T-cell (primary cell): ENCODE results near the gene EFCAB13. TPM values are rescaled to one million over a fixed set of nuclear protein-coding genes. Genes with fewer than 3 reads are reported as not detected.

Experiments used
- ATAC-seq, 4 experiments: fragments of 200-7000 bp in 3 of 4; fragments of 150-1000 bp in 1 of 4; cut with Tn5 transposase; replicated peaks in 1 of 4; 1 replicate in 3 of 4; 2 replicates in 1 of 4; pipeline ENCODE4 v1.10.0; 2021; ENCODE audit warnings: moderate library complexity in 3 of 4, mild to moderate bottlenecking in 2 of 4, moderate number of reproducible peaks in 1 of 4
- CTCF ChIA-PET, 2 donors: fragments of 300-600 bp; sonication (Branson Sonifier 250); formaldehyde crosslinking; loops; one replicate each; lab custom pipeline; 2022; ENCODE audit warnings: antibody characterized with exemption in 2 of 2; lab: Charles Lee
- POLR2A ChIA-PET, 2 donors: fragments of 300-600 bp; sonication (Branson Sonifier 250); formaldehyde crosslinking; loops; one replicate each; lab custom pipeline; 2022; ENCODE audit warnings: antibody characterized with exemption in 2 of 2; lab: Charles Lee
- DNase-seq, 35 experiments: peaks; one replicate each; pipeline versions ENCODE4 v3.0.0 to v3.0.0-alpha.2; 2013 to 2023
- H3K27ac ChIP-seq: one replicate; pipeline ENCODE4 v1.5.1; 2013; ENCODE audit warnings: low read length
- H3K27me3 ChIP-seq, 2 experiments: replicated peaks in 1 of 2; 1 replicate in 1 of 2; 2 replicates in 1 of 2; pipeline versions ENCODE4 v1.6.1 to v1.7.0; 2013; ENCODE audit warnings: low read length in 1 of 2, mixed read lengths in 1 of 2; ENCODE audit not compliant: control insufficient read depth in 2 of 2, insufficient read depth in 2 of 2; ENCODE audit errors: extremely low read depth in 1 of 2
- H3K36me3 ChIP-seq, 2 donors: 1 replicate in 1 of 2; 2 replicates in 1 of 2; pipeline versions ENCODE4 v1.6.1 to v1.7.0; 2013; ENCODE audit warnings: low read length in 1 of 2; ENCODE audit not compliant: control insufficient read depth in 2 of 2, insufficient read depth in 1 of 2; ENCODE audit errors: extremely low read depth in 1 of 2
- H3K4me1 ChIP-seq, 2 experiments: 1 replicate in 1 of 2; 2 replicates in 1 of 2; pipeline versions ENCODE4 v1.6.1 to v1.7.0; 2013; ENCODE audit warnings: low read length in 2 of 2, mixed read lengths in 1 of 2; ENCODE audit not compliant: insufficient read depth in 2 of 2, control insufficient read depth in 1 of 2; ENCODE audit errors: extremely low read depth in 1 of 2
- H3K4me3 ChIP-seq, 2 donors: 1 replicate in 1 of 2; 2 replicates in 1 of 2; pipeline versions ENCODE4 v1.5.1 to v1.7.0; 2013; ENCODE audit warnings: mild to moderate bottlenecking in 2 of 2, low read length in 1 of 2, moderate library complexity in 1 of 2; ENCODE audit not compliant: control insufficient read depth in 1 of 2; ENCODE audit errors: extremely low read depth in 1 of 2
- H3K9me3 ChIP-seq: 2 replicates; pipeline ENCODE4 v1.7.0; 2013
- H3K27ac Mint-ChIP-seq, 2 donors: one replicate each; pipeline ENCODE4 v1.8.0; 2020 to 2021; ENCODE audit warnings: mild to moderate bottlenecking in 2 of 2, mixed read lengths in 2 of 2
- H3K27me3 Mint-ChIP-seq, 2 donors: one replicate each; pipeline ENCODE4 v1.8.0; 2021 to 2022; ENCODE audit warnings: mixed read lengths in 2 of 2
- H3K36me3 Mint-ChIP-seq: one replicate; pipeline ENCODE4 v1.8.0; 2021; ENCODE audit warnings: mixed read lengths
- H3K4me1 Mint-ChIP-seq, 3 donors: one replicate each; pipeline ENCODE4 v1.8.0; 2020 to 2022; ENCODE audit warnings: mixed read lengths in 3 of 3, mild to moderate bottlenecking in 1 of 3
- H3K4me3 Mint-ChIP-seq, 3 donors: one replicate each; pipeline ENCODE4 v1.8.0; 2020 to 2022; ENCODE audit warnings: mild to moderate bottlenecking in 3 of 3, mixed read lengths in 3 of 3, moderate library complexity in 3 of 3
- H3K9me3 Mint-ChIP-seq, 3 donors: one replicate each; pipeline ENCODE4 v1.8.0; 2020 to 2022; ENCODE audit warnings: mixed read lengths in 3 of 3
- WGBS: methylation state at CpG from one replicate; pipeline ENCODE4 v1.1.5; 2013; ENCODE audit warnings: missing lambda C conversion rate; ENCODE audit not compliant: insufficient coverage; 5-methylcytosine and 5-hydroxymethylcytosine counted together
- total RNA-seq, 35 experiments: library from RNA in 6 of 35; stranded (reverse) in 6 of 35; fragments of 120-200 nt in 1 of 35; gene quantifications; one replicate each; pipeline versions ENCODE4 v1.2.1 to v1.2.4 and lab custom pipeline; 2013 to 2026

Gene EFCAB13
- total RNA-seq, 5 donors from 2014 or later (not counting 1 experiment from before 2014, with no cell fraction given), result 13.4 to 19.1 (median 15.2) TPM

DNA sequence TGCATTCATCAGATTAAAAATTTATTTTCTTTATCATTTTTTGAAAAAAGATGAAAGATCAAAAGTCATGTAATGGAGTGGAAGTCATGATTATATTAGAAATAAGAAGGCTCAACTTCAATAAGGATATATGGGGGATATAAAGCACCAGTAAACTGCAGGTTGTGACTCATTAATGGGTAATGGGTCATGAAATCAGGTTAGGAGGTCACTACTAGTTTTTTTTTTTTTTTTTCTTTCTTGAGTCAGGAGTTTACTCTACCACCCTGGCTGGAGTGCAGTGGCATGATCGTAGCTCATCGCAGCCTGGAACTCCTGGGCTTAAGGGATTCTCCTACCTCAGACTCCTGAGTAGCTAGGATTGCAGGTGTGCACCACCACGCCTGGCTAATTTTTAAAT is 14.3 kb downstream of the EFCAB13 start:
- no peak overlapping the region for H3K27ac Mint-ChIP-seq
- Histone ChIP-seq H3K27ac (no peak overlapping the region), H3K9me3 (no peaks in the 10 kb centered on the region), H3K36me3 (no peaks in the 10 kb centered on the region), H3K4me3 (no peak overlapping the region), H3K4me1 (no peaks in the 10 kb centered on the region), H3K27me3 (no peaks in the 10 kb centered on the region)
- POLR2A ChIA-PET, result no interaction called here
- peaks cover 34% of the 10 kb centered on the region for H3K36me3 Mint-ChIP-seq
- H3K27me3 Mint-ChIP-seq, result no peaks in the 10 kb centered on the region
- no peak overlapping the region for H3K4me3 Mint-ChIP-seq
- DNase-seq (no peak), ATAC-seq (no peak)
- H3K4me1 Mint-ChIP-seq, result no peaks in the 10 kb centered on the region
- CTCF ChIA-PET, result no interaction called here
- WGBS, result no CpG with 5 or more reads among the region's 3 CpGs
- no peaks in the 10 kb centered on the region for H3K9me3 Mint-ChIP-seq

DNA sequence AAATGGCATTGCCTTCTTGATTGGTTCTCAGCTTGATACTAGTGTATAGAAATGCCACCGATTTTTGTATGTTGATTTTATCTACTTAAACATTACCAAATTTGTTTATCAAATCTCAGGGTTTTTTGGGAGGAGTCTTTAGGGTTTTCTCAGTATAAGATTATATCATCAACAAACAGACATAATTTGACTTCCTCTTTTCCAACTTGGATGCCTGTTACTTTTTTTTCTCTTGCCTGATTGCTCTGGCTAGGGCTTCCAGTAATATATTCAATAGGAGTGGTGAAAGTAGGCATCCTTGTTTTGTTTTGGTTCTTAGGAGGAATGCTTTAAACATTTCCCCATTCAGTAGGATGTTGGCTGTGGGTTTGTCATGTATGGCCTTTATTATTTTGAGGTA is 29.1 kb downstream of the EFCAB13 start:
- H3K4me3 ChIP-seq, result no peak overlapping the region
- no peak overlapping the region for H3K27ac Mint-ChIP-seq
- no peak overlapping the region for H3K27ac ChIP-seq
- ATAC-seq, result no peak
- H3K4me1 ChIP-seq, result no peaks in the 10 kb centered on the region
- no peaks in the 10 kb centered on the region for H3K9me3 ChIP-seq
- no peaks in the 10 kb centered on the region for H3K4me1 Mint-ChIP-seq
- DNase-seq, result no peak
- H3K27me3 Mint-ChIP-seq, result no peaks in the 10 kb centered on the region
- H3K4me3 Mint-ChIP-seq, result no peak overlapping the region
- peaks cover 25% of the 10 kb centered on the region for H3K36me3 Mint-ChIP-seq
- CTCF ChIA-PET, result no interaction called here
- no CpG with 5 or more reads among the region's 1 CpG for WGBS
- H3K36me3 ChIP-seq, result no peaks in the 10 kb centered on the region
- no peaks in the 10 kb centered on the region for H3K27me3 ChIP-seq
- POLR2A ChIA-PET, result interaction anchor here in 1 of 2 donors (0.6 kb wide), 1 partner anchor 11 kb away, joined by 3 read pairs; no protein-coding TSS in a partner anchor
- H3K9me3 Mint-ChIP-seq, result no peaks in the 10 kb centered on the region

DNA sequence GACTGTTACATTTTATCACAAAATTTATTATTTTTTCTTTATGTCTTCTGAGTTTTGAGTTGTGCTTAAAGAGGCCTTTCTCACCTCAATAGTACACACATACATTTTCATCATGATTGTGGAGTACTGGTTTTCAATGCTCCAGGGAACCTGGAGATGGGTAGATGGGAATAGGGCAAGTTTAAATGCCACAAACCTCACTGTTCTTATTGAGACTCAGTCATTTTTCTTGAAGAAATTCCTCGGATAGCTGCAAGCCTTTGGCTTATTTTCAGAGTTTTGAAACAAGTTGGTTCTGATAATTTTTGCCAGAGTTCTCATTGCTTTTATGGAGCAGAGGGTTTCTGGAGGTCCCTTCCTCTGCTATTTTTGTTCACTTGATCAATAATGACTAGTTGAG is 34.9 kb downstream of the EFCAB13 start:
- H3K4me3 Mint-ChIP-seq, result no peak overlapping the region
- WGBS, result no CpG with 5 or more reads among the region's 1 CpG
- CTCF ChIA-PET, result no interaction called here
- Histone ChIP-seq H3K36me3 (no peaks in the 10 kb centered on the region), H3K27me3 (no peaks in the 10 kb centered on the region), H3K9me3 (no peaks in the 10 kb centered on the region), H3K27ac (no peak overlapping the region), H3K4me3 (no peak overlapping the region), H3K4me1 (no peaks in the 10 kb centered on the region)
- peaks cover 0 to 1% of the 10 kb centered on the region in 2 donors for H3K27me3 Mint-ChIP-seq
- peaks cover 22% of the 10 kb centered on the region for H3K36me3 Mint-ChIP-seq
- H3K9me3 Mint-ChIP-seq, result no peaks in the 10 kb centered on the region
- POLR2A ChIA-PET, result no interaction called here
- ATAC-seq (no peak), DNase-seq (no peak)
- no peaks in the 10 kb centered on the region for H3K4me1 Mint-ChIP-seq
- no peak overlapping the region for H3K27ac Mint-ChIP-seq

DNA sequence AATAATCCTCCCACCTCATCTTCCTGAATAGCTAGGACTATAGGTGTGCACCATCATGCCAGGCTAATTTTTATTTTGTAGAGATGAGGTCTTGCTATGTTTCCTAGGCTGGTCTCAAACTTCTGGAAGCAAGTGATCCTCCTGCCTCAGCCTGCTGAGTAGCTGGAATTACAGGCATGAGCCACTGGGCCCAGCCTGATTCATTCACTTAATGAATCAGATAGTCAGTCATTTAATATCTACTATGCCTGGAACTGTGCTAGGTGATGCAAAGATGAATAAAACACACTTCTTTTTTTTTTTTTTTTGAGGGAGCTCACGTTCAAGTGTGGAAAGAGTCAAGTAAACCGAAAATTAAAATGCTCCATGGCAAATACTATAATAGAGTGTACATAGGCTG is 39.4 kb downstream of the EFCAB13 start:
- Histone ChIP-seq H3K27me3 (no peaks in the 10 kb centered on the region), H3K4me1 (no peaks in the 10 kb centered on the region), H3K9me3 (no peaks in the 10 kb centered on the region), H3K36me3 (no peaks in the 10 kb centered on the region), H3K27ac (no peak overlapping the region), H3K4me3 (no peak overlapping the region)
- peaks cover 9% of the 10 kb centered on the region for H3K36me3 Mint-ChIP-seq
- no peaks in the 10 kb centered on the region for H3K4me1 Mint-ChIP-seq
- ATAC-seq, result no peak
- no peaks in the 10 kb centered on the region for H3K9me3 Mint-ChIP-seq
- no peak for DNase-seq
- ChIA-PET CTCF (interaction anchor here in 1 of 2 donors (0.6 kb wide), 1 partner anchor 827 kb away, joined by 3 read pairs; no protein-coding TSS in a partner anchor), POLR2A (interaction anchor here in 1 of 2 donors (0.6 kb wide), 1 partner anchor 11 kb away, joined by 3 read pairs; no protein-coding TSS in a partner anchor)
- peaks cover 0 to 1% of the 10 kb centered on the region in 2 donors for H3K27me3 Mint-ChIP-seq
- no CpG with 5 or more reads among the region's 2 CpGs for WGBS
- no peak overlapping the region for H3K27ac Mint-ChIP-seq
- no peak overlapping the region for H3K4me3 Mint-ChIP-seq

DNA sequence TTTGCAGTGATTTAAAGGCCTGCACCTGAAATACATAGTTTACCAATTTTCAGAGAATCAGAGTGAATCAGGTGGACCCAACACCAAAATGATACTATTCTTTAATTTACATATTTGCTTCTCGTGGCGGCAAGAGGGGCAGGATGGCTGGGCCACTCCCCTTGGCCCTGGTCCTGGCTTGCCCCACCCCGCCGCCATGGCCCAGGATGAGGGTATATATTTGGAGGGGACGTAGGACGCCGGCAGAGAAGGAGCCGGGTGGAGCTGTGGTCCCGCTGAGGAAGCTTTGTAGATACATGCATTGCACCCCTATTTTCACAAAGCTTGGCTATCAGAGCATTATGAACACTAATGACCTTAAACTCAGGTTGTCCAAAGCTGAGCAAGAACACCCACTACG is 43.5 kb downstream of the EFCAB13 start:
- Histone ChIP-seq H3K36me3 (no peaks in the 10 kb centered on the region), H3K27me3 (no peaks in the 10 kb centered on the region), H3K9me3 (no peaks in the 10 kb centered on the region), H3K27ac (no peak overlapping the region), H3K4me1 (no peaks in the 10 kb centered on the region), H3K4me3 (no peak overlapping the region)
- ChIA-PET CTCF (no interaction called here), POLR2A (interaction anchor here in 1 of 2 donors (0.9 kb wide), 1 partner anchor 80 kb away, joined by 3 read pairs; no protein-coding TSS in a partner anchor)
- Mint-ChIP-seq H3K4me3 (no peak overlapping the region), H3K36me3 (peaks cover 15% of the 10 kb centered on the region), H3K4me1 (no peaks in the 10 kb centered on the region), H3K9me3 (peaks cover 0 to 4% (median 3%) of the 10 kb centered on the region in 3 donors), H3K27me3 (peaks cover 0 to 2% of the 10 kb centered on the region in 2 donors), H3K27ac (no peak overlapping the region)
- 88% methylated on average over 4 of the region's 10 CpGs for WGBS
- DNase-seq (no peak), ATAC-seq (no peak)

DNA sequence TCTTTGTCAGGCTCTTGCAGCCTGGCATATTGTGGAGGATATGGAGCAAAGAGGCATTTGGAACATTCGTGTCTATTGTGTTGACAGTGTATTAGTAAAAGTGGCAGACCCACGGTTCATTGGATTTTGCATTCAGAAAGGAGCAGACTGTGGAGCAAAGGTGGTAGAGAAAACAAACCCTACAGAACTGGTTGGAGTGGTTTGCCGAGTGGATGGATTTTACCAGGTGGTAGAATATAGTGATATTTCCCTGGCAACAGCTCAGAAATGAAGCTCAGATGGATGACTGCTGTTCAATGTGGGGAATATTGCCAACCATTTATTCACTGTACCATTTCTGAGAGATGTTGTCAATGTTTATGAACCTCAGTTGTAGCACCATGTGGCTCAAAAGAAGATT is 44.5 kb downstream of the EFCAB13 start:
- 93% methylated on average over 2 of the region's 3 CpGs for WGBS
- no peaks in the 10 kb centered on the region for H3K9me3 ChIP-seq
- H3K4me3 ChIP-seq, result no peak overlapping the region
- Mint-ChIP-seq H3K4me1 (no peaks in the 10 kb centered on the region), H3K27ac (no peak overlapping the region), H3K9me3 (peaks cover 0 to 14% (median 12%) of the 10 kb centered on the region in 3 donors), H3K4me3 (no peak overlapping the region), H3K36me3 (peaks cover 25% of the 10 kb centered on the region), H3K27me3 (peaks cover 0 to 2% of the 10 kb centered on the region in 2 donors)
- H3K27ac ChIP-seq, result no peak overlapping the region
- no peaks in the 10 kb centered on the region for H3K4me1 ChIP-seq
- ChIA-PET CTCF (interaction anchor here in 1 of 2 donors (1.1 kb wide), 1 partner anchor 33 kb away, joined by 3 read pairs; no protein-coding TSS in a partner anchor), POLR2A (no interaction called here)
- no peaks in the 10 kb centered on the region for H3K36me3 ChIP-seq
- no peak for DNase-seq
- no peaks in the 10 kb centered on the region for H3K27me3 ChIP-seq
- ATAC-seq, result no peak
